ENCODE measurements around the gene FAM174C.
A peak's percentile ranks its signal among the peaks of the same experiment; 100 is the strongest.

- TF ChIP-seq EZH2 (IDR thresholded peaks at IDR 0.05; ENCODE audit: low read length), result no peak
- peak; percentile 56 to 69 (median 56) for TF ChIP-seq CTCF (optimal IDR thresholded peaks at IDR 0.05 in 1 of 3, IDR thresholded peaks at IDR 0.05 in 1 of 3, conservative IDR thresholded peaks at IDR 0.05 in 1 of 3; ENCODE audit: extremely low read depth in 1 of 3, insufficient read depth in 2 of 3, low read length in 3 of 3)
Observed at GRCh38 chr19:1248786-1249297, 26.5 kb upstream of the FAM174C start.

All from keratinocyte (primary cell).